ENCODE data around the gene BRD3.

DNA sequence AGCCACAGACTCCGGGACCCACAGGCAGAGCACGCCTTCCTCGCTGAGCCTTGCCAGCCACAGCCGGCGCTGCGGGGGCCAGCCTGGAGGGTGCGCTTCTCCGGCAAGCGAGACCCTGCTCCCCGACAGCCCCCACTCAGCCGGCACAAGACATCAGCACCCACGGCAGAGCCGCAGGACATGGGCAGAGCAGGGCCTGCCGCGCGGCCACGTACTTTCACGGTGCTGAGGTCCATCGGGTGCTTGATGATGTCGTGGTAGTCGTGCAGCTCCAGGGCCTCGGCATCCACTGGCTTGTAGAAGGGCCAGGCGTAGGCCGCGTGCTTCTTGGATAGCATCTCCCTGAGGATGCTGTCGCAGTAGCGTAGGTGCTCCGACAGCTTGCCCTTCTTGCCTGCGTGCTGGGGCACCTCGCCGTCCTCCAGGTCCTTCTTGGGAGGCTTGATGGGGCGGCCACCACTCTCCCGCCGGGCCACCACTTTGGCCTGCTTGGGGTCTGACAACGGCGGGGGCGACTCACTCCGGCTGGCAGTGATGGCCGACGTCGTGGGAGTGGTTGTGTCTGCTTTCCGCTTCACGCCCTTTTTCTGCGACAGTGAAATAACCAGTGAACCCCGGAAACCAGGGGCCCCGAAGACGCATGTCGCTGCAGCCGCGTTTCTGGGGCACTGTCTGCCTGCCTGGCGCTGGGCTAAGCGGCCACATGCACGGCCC lies 19.8 kb downstream of the BRD3 start:
- TF ChIP-seq, protein P1, sequence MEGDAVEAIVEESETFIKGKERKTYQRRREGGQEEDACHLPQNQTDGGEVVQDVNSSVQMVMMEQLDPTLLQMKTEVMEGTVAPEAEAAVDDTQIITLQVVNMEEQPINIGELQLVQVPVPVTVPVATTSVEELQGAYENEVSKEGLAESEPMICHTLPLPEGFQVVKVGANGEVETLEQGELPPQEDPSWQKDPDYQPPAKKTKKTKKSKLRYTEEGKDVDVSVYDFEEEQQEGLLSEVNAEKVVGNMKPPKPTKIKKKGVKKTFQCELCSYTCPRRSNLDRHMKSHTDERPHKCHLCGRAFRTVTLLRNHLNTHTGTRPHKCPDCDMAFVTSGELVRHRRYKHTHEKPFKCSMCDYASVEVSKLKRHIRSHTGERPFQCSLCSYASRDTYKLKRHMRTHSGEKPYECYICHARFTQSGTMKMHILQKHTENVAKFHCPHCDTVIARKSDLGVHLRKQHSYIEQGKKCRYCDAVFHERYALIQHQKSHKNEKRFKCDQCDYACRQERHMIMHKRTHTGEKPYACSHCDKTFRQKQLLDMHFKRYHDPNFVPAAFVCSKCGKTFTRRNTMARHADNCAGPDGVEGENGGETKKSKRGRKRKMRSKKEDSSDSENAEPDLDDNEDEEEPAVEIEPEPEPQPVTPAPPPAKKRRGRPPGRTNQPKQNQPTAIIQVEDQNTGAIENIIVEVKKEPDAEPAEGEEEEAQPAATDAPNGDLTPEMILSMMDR (IDR thresholded peaks at IDR 0.05; ENCODE audit: low read depth, low read length), result no peak
- TF ChIP-seq EZH2phosphoT487 (IDR thresholded peaks at IDR 0.05; ENCODE audit: low read depth), result no peak
